ENCODE measurements around the gene EIF2AK3. TPM values are rescaled to one million over a fixed set of nuclear protein-coding genes. Genes with fewer than 3 reads are reported as not detected.

Gene EIF2AK3
- total and polyA plus RNA-seq, 2 of the 4 experiments (the other 2 are of a cell fraction): 7.9 to 22.8 TPM

GRCh38 chr2:88537640-88538039 is 89.6 kb downstream of the EIF2AK3 start:
- Histone ChIP-seq H4K20me1 (ENCODE audit: insufficient read depth, low read length) (no peaks in the 10 kb centered on the region), H2AK9ac (replicated peaks; ENCODE audit: low read depth, low read length, poor library complexity) (peak overlapping the region; percentile 19), H3K4me1 (ENCODE audit: control insufficient read depth, insufficient read depth, low read length) (peaks cover 2% of the 10 kb centered on the region; the same call in 1 of the 2 replicates), H3K14ac (replicated peaks; ENCODE audit: low read depth, low read length) (no peak overlapping the region), H3K79me1 (ENCODE audit: low read depth in 1 of 2, low read length in 2 of 2) (no peaks in the 10 kb centered on the region), H3K4me2 (ENCODE audit: low read depth, low read length) (no peak overlapping the region), H4K8ac (ENCODE audit: low read depth in 2 of 2, low read length in 2 of 2) (0 out of 4 replicates have a peak overlapping the region, but pooled peaks of 1 of the 2 experiments have one; percentile 16), H4K91ac (ENCODE audit: insufficient read depth, low read depth, low read length) (no peak overlapping the region; the same call in 1 of the 2 replicates), H2BK15ac (ENCODE audit: low read depth, low read length) (no peak overlapping the region), H2AFZ (replicated peaks; ENCODE audit: low read length, poor library complexity) (peak overlapping the region; percentile 64), H3K36me3 (ENCODE audit: control insufficient read depth, insufficient read depth, low read length) (no peaks in the 10 kb centered on the region), H2BK20ac (ENCODE audit: low read depth, low read length) (no peak overlapping the region), H3K18ac (ENCODE audit: low read depth, low read length) (no peak overlapping the region; the same call in 1 of the 2 replicates), H3K23ac (ENCODE audit: low read depth, low read length) (no peak overlapping the region), H2BK5ac (ENCODE audit: low read depth, low read length, poor library complexity, severe bottlenecking) (no peak overlapping the region), H2AK5ac (ENCODE audit: low read depth, low read length) (no peak overlapping the region), H4K5ac (ENCODE audit: low read depth, low read length) (no peak overlapping the region), H3K4ac (ENCODE audit: low read depth, low read length) (no peak overlapping the region), H3K9me3 (ENCODE audit: control insufficient read depth, insufficient read depth, low read length) (no peaks in the 10 kb centered on the region), H2BK120ac (ENCODE audit: low read depth, low read length) (no peak overlapping the region), H3K9ac (ENCODE audit: low read depth, low read length) (no peak overlapping the region), H3K9me1 (ENCODE audit: insufficient read depth, low read length) (no peaks in the 10 kb centered on the region), H3K4me3 (ENCODE audit: insufficient read depth, low read depth, low read length) (no peak overlapping the region), H3K56ac (ENCODE audit: extremely low read depth, insufficient read depth, low read length) (no peak overlapping the region), H3K27ac (ENCODE audit: insufficient read depth, low read length) (no peak overlapping the region), H3K27me3 (ENCODE audit: control insufficient read depth, insufficient read depth, low read length) (no peaks in the 10 kb centered on the region)
- ChIA-PET CTCF (no interaction called here), POLR2A (ENCODE audit: unreplicated experiment) (no interaction called here)
- no TSS peak for BruUV-seq (replicated peaks)
- in situ Hi-C loops (cut with MboI; ENCODE audit: low sequenced_read_pairs): no loop called here
- no peak for DNase-seq
- dilution Hi-C loops (cut with HindIII; ENCODE audit: low sequenced_read_pairs, unreplicated experiment): no loop called here
- TF ChIP-seq MAFK (IDR thresholded peaks at IDR 0.05; ENCODE audit: low read depth, low read length): no peak
- TF ChIP-seq RCOR1 (IDR thresholded peaks at IDR 0.05; ENCODE audit: insufficient replicate concordance, low read length): no peak
- TF ChIP-seq CEBPB (IDR thresholded peaks at IDR 0.05; ENCODE audit: low read depth, low read length): no peak
- no peak for TF ChIP-seq SMC3 (IDR thresholded peaks at IDR 0.05; ENCODE audit: low read depth, low read length)
- TF ChIP-seq ELK1 (IDR thresholded peaks at IDR 0.05; ENCODE audit: borderline replicate concordance, low read depth, low read length): no peak
- no peak for TF ChIP-seq NFE2L2 (IDR thresholded peaks at IDR 0.05; ENCODE audit: low read depth, low read length)
- intact Hi-C loops (cut with micrococcal nuclease): no loop called here
- ATAC-seq (ENCODE audit: low read depth): no peak
- WGBS, 2 experiments (ENCODE audit: extremely low coverage in 2 of 2, insufficient read length in 1 of 2): 22% methylated on average over 1 of the region's 6 CpGs; no CpG with 5 or more reads in 1 of the 2 experiments
